Nephron progenitor cell (in vitro differentiated cells): ENCODE data around the gene NINJ2.
A peak's percentile ranks its signal among the peaks of the same experiment; 100 is the strongest.

Experiments
- DNase-seq: peaks from one replicate; pipeline ENCODE4 v3.0.0; 2021
- H3K27ac Mint-ChIP-seq: 2 replicates; pipeline ENCODE4 v1.8.0; 2021; ENCODE audit warnings: mild to moderate bottlenecking, moderate library complexity, mixed read lengths
- H3K27me3 Mint-ChIP-seq: 2 replicates; pipeline ENCODE4 v1.8.0; 2021; ENCODE audit warnings: mild to moderate bottlenecking, low read depth, mixed read lengths; ENCODE audit not compliant: poor library complexity
- H3K36me3 Mint-ChIP-seq: 2 replicates; pipeline ENCODE4 v1.8.0; 2021; ENCODE audit warnings: low read depth, mixed read lengths
- H3K4me1 Mint-ChIP-seq: 2 replicates; pipeline ENCODE4 v1.8.0; 2021; ENCODE audit warnings: mixed read lengths
- H3K4me3 Mint-ChIP-seq: 2 replicates; pipeline ENCODE4 v1.8.0; 2021; ENCODE audit warnings: mild to moderate bottlenecking, moderate library complexity, mixed read lengths
- H3K9me3 Mint-ChIP-seq: 2 replicates; pipeline ENCODE4 v1.8.0; 2021; ENCODE audit warnings: mild to moderate bottlenecking, moderate library complexity, mixed read lengths
- TF ChIP-seq, protein P1 (sequence below): fragments of 200-600 bp; sonication (generic); IDR thresholded peaks from 2 replicates; pipeline ENCODE4 v1.5.0; 2021; ENCODE audit warnings: antibody characterized with exemption

Gene NINJ2

DNA sequence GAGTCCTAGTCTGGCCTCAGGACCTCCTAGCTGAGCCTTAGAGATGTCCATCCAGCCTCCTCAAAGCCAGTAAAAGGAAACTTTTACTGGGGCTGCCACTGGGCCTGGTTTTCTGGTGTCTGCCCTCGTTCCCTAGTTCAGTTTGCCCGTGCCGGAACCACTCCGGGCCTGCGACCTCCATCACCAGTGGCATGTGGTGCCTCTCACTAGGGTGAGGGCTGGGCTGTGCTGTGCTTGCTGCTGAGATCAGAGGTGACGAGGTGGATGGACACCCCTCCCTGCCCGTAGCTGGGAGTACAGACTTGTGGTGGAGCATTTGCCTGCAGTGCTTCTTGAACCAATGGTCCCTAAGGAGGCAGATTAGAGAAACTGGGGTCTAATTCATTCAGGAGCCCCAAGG lies 127.8 kb downstream of the NINJ2 start:
- Mint-ChIP-seq H3K9me3 (peaks cover 29% of the 10 kb centered on the region), H3K4me3 (no peak overlapping the region), H3K27me3 (no peaks in the 10 kb centered on the region), H3K4me1 (peaks cover 13% of the 10 kb centered on the region), H3K36me3 (peaks cover 19% of the 10 kb centered on the region), H3K27ac (no peak overlapping the region)
- no peak for DNase-seq
- TF ChIP-seq, protein P1, sequence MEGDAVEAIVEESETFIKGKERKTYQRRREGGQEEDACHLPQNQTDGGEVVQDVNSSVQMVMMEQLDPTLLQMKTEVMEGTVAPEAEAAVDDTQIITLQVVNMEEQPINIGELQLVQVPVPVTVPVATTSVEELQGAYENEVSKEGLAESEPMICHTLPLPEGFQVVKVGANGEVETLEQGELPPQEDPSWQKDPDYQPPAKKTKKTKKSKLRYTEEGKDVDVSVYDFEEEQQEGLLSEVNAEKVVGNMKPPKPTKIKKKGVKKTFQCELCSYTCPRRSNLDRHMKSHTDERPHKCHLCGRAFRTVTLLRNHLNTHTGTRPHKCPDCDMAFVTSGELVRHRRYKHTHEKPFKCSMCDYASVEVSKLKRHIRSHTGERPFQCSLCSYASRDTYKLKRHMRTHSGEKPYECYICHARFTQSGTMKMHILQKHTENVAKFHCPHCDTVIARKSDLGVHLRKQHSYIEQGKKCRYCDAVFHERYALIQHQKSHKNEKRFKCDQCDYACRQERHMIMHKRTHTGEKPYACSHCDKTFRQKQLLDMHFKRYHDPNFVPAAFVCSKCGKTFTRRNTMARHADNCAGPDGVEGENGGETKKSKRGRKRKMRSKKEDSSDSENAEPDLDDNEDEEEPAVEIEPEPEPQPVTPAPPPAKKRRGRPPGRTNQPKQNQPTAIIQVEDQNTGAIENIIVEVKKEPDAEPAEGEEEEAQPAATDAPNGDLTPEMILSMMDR, result no peak

DNA sequence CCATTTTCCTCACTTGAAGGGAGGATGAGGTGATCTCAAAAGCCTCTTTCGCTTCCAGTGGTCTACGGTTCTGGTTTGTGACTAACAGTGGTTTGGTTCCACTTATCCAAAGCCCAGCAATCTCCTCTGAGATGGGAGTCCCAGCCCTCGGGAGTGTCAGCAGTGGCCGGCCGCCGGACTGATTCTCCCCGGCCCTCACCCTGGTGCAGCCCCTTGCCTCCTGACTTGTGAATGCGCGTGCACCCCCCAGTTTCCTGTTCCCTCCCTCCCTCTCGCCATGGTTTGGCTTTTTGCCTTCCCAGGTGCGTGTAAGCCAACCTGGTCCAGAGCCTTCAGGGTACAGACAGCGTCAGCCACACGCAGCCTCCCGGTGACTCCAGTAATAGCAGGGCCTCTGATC lies 129.0 kb downstream of the NINJ2 start:
- Mint-ChIP-seq H3K9me3 (peaks cover 36% of the 10 kb centered on the region), H3K27ac (peak overlapping the region; percentile 57), H3K4me1 (peaks cover 2% of the 10 kb centered on the region), H3K36me3 (peaks cover 24% of the 10 kb centered on the region), H3K4me3 (no peak overlapping the region), H3K27me3 (peaks cover under 1% of the 10 kb centered on the region)
- no peak for DNase-seq
- TF ChIP-seq, protein P1, result no peak

DNA sequence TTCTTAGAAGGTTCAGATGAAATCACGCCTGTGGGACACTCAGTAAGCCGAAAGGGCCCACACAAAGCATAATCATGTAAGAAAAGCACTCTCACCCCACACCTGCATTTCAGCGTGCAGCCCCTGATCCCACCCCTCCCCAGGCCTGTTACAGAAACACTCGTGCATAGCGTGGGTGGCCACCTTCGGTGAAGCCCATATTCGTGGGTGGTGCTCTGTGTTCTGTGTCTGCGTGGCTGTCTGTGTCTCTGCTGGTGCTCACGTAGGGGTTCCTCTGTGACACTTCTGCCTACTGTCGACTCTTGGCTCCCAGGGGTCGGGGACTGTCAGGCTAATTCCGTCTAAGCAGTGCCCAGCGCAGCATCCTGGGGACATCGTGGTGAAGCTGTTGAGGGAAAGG lies 129.5 kb downstream of the NINJ2 start:
- Mint-ChIP-seq H3K36me3 (peaks cover 24% of the 10 kb centered on the region), H3K27me3 (peaks cover 4% of the 10 kb centered on the region), H3K4me1 (no peaks in the 10 kb centered on the region), H3K4me3 (no peak overlapping the region), H3K9me3 (peaks cover 40% of the 10 kb centered on the region), H3K27ac (no peak overlapping the region)
- TF ChIP-seq, protein P1, result no peak
- no peak for DNase-seq

DNA sequence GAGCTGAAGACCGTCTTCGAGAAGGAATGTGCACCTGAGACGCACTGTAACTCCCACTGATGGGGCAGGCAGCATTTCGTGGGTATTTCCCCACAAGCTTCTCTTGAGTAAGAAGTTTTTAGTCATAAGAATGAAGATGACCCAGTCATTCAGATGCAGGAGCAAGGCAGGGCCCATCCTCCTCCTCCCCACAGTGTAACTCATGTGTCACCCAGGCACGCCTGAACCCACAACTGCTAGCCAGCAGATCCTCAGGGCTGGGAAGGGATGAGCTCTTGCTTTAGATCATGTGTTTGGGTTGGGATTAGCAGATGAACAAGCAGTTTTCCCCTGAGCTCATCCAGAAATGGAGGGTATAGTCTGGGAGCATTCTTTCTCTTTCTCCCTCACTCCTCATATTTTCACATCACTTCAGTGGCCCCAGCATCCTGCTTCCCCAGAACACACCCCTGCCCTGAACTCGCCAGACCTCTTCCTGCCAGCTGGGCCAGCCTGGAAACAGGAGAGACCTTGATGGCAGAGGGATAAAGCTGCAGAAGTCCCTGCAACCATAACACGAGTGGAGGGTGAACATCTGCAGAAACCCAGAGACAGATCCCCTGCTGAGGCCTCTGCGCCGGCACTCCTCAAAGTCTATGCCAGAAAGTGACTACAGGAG lies 130.2 kb downstream of the NINJ2 start:
- Mint-ChIP-seq H3K4me1 (no peaks in the 10 kb centered on the region), H3K4me3 (no peak overlapping the region), H3K27ac (peak overlapping the region; percentile 60), H3K27me3 (peaks cover 4% of the 10 kb centered on the region), H3K9me3 (peaks cover 40% of the 10 kb centered on the region), H3K36me3 (peaks cover 24% of the 10 kb centered on the region)
- no peak for DNase-seq
- TF ChIP-seq, protein P1, result no peak

DNA sequence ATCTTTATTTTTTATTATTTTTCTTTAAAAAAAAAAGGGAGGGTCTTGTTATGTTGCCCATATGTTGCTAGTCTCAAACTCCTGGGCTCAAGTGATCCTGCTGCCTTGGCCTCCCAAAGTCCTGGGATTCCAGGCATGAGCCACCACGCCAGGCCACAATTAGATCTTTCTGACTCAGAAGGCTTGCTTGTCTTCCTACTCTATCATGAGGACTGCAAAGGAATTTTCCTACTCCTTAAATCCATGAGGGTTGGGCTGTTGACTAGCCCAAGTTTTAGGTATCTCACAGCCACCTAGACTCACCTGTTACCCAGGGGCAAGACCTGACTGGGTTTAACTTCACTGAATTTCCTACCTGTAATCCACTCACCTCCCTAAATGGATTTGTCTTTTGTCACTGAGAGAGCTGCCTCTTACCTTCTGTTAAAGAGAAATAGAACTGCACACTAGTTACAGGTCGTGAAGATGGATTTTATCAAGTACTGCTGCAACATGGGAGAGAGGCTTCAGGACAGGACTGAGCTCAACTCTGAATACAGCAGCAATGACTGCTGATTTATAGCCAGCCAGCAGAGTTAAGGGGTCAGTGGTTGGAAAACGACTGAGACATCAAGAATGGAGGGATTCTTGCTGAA lies 131.2 kb downstream of the NINJ2 start:
- TF ChIP-seq, protein P1, result no peak
- no peak for DNase-seq
- Mint-ChIP-seq H3K4me3 (no peak overlapping the region), H3K4me1 (no peaks in the 10 kb centered on the region), H3K9me3 (peaks cover 40% of the 10 kb centered on the region), H3K27ac (no peak overlapping the region), H3K27me3 (peaks cover 4% of the 10 kb centered on the region), H3K36me3 (peaks cover 24% of the 10 kb centered on the region)

DNA sequence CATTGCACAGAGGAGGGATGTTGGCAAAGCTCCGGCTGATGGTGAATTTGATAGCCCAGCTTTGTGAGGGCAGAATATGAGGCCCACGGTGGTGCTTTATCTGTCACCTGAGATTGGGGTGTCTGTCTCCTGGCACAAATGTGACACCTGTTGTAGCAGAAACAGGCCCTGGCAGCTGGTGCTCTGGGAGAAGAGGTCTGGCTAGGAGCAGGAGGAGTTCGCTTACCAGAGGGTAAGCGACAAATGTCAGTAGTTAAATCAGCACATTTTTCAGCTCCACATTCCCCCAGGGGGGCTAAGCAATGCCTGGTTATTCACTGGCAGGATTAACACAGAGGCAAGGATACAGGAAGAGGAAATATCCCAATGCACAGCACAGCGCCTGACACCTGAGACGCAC lies 132.4 kb downstream of the NINJ2 start:
- peaks cover 24% of the 10 kb centered on the region for H3K36me3 Mint-ChIP-seq
- TF ChIP-seq, protein P1, result no peak

More for the DNA sequence above, 132.4 kb downstream of the NINJ2 start:
- no peak for DNase-seq
- H3K27ac Mint-ChIP-seq, result no peak overlapping the region
- H3K4me1 Mint-ChIP-seq, result no peaks in the 10 kb centered on the region
- peaks cover 40% of the 10 kb centered on the region for H3K9me3 Mint-ChIP-seq
- no peak overlapping the region for H3K4me3 Mint-ChIP-seq
- H3K27me3 Mint-ChIP-seq, result peaks cover 4% of the 10 kb centered on the region
